Inferior parietal cortex (tissue), 1 donor: Measurements from ENCODE around the gene TOX4.
"Not testable (repeated sequence)": the region's sequence is repeated elsewhere in the genome, so short reads cannot be mapped to it uniquely, and the experiment has no call there.

Source experiments
- DNase-seq: peaks from one replicate; pipeline ENCODE4 v3.0.0-alpha.2; 2016; ENCODE audit errors: extremely low spot score

TOX4 gene

GRCh38 chr14:21534576-21534975 is 57.6 kb downstream of the TOX4 start:
- DNase-seq, result no peak

DNA sequence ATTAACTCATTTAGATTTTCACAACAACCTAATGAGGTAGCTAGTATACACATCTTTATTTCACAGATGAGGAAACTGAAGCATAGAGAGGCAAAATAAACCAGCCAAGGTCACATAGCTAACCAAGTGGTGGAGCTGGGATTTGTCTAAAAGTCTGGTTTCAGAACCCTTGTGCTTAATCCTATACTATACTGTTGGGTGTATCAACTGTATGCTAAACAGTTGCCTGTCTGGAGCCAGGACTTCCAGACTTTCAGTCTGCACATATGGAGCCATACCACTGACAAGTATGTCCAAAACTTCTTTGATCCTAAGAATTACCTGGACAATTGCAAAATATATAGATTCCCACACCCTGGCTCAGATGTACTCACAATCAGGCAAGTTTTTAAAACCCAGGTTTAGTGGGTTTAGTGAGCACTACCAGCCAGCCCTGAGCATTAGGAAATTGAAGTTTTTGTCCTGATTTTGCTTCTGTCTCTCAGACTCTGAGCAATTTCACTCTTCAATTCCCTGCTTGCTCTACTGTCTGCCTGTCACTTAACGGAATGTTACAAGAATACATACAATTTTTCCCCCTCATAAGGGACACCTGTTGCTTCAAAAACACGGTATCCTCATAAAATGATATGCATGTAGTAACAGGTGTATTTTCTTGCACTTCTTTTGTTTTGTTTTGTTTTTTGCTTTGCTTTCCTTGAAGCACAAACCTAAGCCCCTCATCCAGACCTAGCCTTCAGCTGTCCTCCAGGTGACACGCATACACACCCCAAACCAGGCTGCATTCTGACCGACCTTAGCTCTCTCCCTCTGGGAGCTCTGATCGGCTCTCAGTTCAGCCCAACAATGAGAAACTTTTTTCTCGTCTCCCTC is 58.8 kb downstream of the TOX4 start:
- no peak for DNase-seq

- DNase-seq, result no peak
These were observed 59.6 kb downstream of the TOX4 start for GRCh38 chr14:21536418-21537089.

GRCh38 chr14:21537090-21537424 is 60.1 kb downstream of the TOX4 start:
- no peak for DNase-seq

- no peak for DNase-seq
These were observed 62.4 kb downstream of the TOX4 start for GRCh38 chr14:21539189-21539940.

- DNase-seq, result no peak
These were observed 64.5 kb downstream of the TOX4 start for GRCh38 chr14:21541413-21542074.

- no peak for DNase-seq
These were observed 66.5 kb downstream of the TOX4 start for GRCh38 chr14:21543521-21543960.

DNA sequence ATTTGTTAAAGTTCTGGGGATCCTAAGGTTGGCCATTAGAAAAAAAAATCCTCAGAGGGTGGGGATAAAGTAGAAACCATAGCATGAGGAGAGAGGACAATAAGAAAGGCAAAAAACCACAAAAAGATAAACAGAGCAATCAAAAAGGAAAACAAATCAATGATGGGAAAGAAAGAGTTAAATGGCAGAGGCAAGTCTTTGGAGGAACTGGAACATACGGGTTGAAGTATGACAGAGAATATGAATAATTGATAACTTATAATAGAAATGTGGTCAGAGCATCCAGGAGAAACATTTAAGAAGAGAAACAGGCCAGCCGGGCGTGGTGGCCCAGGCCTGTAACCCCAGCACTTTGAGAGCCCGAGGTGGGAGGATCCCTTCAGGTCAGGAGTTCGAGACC is 67.0 kb downstream of the TOX4 start:
- no peak for DNase-seq

GRCh38 chr14:21544588-21544987 is 67.6 kb downstream of the TOX4 start:
- not testable (repeated sequence) for DNase-seq
